D721Med (cell line): ENCODE data around the gene CHKA.

ENCODE experiments used
- DNase-seq: peaks from one replicate; pipeline ENCODE4 v3.0.0; 2011; ENCODE audit warnings: low spot score; ENCODE audit not compliant: insufficient read length
- FAIRE-seq: peaks from 2 replicates; lab custom pipeline; 2011; peaks lifted over from hg19 to GRCh38; lab: Jason Lieb, UNC
- TF ChIP-seq, protein P1 (sequence below): IDR thresholded peaks from 2 replicates; pipeline ENCODE4 v1.5.1; 2012; ENCODE audit warnings: mild to moderate bottlenecking, control low read depth; ENCODE audit not compliant: insufficient read depth; ENCODE audit errors: missing control alignments

CHKA gene

GRCh38 chr11:68044145-68044813 lies 76.9 kb downstream of the CHKA start:
- FAIRE-seq = no peak
- DNase-seq = no peak
- TF ChIP-seq, protein P1, sequence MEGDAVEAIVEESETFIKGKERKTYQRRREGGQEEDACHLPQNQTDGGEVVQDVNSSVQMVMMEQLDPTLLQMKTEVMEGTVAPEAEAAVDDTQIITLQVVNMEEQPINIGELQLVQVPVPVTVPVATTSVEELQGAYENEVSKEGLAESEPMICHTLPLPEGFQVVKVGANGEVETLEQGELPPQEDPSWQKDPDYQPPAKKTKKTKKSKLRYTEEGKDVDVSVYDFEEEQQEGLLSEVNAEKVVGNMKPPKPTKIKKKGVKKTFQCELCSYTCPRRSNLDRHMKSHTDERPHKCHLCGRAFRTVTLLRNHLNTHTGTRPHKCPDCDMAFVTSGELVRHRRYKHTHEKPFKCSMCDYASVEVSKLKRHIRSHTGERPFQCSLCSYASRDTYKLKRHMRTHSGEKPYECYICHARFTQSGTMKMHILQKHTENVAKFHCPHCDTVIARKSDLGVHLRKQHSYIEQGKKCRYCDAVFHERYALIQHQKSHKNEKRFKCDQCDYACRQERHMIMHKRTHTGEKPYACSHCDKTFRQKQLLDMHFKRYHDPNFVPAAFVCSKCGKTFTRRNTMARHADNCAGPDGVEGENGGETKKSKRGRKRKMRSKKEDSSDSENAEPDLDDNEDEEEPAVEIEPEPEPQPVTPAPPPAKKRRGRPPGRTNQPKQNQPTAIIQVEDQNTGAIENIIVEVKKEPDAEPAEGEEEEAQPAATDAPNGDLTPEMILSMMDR = no peak

DNA sequence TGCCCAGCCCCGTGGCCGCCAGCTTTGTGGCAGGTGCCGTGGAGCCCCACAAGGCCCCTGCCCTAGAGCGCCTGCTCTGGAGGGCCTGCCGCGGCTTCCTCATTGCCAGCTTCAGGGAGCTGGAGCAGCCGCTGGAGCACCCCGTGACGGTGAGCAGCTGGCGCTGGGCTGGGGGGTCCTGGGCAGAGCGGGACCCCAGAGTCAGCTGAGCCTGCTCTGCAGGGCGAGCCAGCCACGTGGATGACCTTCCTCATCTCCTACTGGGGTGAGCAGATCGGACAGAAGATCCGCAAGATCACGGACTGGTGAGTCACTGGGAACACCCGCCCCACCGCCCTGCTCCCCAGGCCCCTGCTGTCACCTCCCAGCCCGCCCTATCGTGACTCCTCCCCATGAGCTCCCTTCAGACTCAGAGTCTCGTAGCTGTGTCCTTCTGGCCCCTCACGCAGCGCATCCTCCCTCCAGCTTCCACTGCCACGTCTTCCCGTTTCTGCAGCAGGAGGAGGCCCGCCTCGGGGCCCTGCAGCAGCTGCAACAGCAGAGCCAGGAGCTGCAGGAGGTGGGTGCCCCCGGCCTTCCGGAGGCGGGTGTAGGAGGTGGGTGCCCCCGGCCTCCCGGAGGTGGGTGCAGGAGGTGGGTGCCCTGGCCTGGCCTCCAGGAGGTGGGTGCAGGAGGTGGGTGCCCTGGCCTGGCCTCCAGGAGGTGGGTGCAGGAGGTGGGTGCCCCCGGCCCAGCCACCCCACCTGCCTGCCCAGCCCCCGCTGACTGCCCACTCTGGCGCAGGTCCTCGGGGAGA lies 77.6 kb downstream of the CHKA start:
- DNase-seq (no peak), FAIRE-seq (no peak)
- TF ChIP-seq, protein P1 = no peak

DNA sequence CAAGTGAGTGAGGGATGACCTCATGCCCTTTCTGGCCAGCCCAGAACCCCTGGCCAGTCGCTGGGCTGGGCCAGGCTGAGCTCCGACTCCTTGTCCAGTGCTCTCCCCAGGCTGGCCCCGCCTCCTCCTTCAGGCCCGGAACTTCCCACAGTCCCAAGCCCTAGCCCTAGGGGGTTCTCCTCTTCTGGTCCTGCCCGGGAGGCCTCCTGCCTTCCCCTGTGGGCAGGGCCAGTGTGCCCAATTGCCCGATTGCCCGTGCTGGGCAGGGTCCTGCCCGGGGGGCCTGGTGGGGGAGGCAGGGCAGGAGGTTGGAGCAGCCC lies 78.2 kb downstream of the CHKA start:
- TF ChIP-seq, protein P1 = no peak
- FAIRE-seq (no peak), DNase-seq (no peak)

DNA sequence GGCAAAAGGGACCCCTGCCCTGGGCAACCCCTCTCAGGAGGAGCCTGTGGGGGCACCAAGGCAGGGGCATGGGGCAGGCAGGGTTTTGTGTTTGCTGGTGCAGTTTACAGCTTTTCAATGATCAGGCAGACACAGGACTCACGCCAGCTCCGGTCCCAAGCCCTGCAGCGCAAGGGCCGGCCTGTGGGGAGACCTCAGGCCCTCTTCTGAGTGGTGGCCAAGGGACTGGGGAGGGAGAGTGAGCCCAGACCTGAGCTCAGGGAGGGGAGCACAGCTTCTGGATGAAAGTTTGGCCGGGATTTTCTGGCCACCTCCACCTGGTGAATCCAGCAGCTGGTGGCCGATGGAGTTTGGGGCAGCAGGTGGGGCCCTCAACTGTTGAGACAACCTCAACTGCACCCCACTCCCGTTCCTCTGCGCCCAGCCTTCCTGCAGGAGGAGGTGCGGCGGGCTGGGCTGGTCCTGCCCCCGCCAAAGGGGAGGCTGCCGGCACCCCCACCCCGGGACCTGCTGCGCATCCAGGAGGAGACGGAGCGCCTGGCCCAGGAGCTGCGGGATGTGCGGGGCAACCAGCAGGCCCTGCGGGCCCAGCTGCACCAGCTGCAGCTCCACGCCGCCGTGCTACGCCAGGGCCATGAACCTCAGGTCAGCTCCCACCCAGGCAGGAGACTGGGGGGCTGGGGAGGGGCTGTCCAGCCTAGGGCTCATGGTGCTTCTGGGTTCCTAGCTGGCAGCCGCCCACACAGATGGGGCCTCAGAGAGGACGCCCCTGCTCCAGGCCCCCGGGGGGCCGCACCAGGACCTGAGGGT lies 78.8 kb downstream of the CHKA start:
- DNase-seq (no peak), FAIRE-seq (no peak)
- TF ChIP-seq, protein P1 = no peak

DNA sequence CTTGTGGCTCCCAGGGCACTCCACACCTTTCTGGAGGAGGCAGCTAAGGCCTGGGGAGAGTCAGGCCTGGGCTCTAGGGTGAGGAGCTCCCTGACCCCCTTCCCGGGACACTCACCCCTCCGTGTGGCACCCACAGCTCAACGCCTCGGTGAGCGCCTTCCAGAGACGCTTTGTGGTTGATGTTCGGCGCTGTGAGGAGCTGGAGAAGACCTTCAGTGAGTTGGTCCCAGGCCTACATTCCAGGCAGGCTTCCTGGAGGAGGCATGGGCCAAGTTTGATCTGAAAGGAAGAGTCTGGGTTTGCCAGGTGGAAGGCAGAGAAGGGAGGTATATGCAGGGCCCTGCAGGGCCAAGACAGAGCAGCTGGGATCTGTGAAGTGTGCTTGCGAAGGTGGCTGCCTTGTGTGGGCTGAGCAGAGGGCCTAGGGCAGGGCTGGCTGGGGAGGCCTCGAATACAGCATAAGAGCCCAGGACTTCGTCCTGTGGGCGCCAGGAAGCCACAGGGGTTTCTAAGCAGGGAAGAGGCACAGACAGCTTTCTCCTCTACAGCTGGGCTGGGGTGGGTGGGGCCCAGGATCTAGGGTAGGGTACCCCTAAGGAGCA lies 79.5 kb downstream of the CHKA start:
- DNase-seq (no peak), FAIRE-seq (no peak)
- TF ChIP-seq, protein P1 = no peak

GRCh38 chr11:68040957-68041591 lies 80.1 kb downstream of the CHKA start:
- DNase-seq = no peak
- no peak for FAIRE-seq
- TF ChIP-seq, protein P1 = no peak
